Hematopoietic multipotent progenitor cell treated with erythropoietin and hydrocortisone succinate and interleukin-3 and kit ligand, for 15 days (in vitro differentiated cells): ENCODE results near the gene TAF11L6.
"Not testable (repeated sequence)": the region's sequence is repeated elsewhere in the genome, so short reads cannot be mapped to it uniquely, and the experiment has no call there.

Experiments
- DNase-seq: peaks from one replicate; pipeline ENCODE4 v3.0.0-alpha.2; 2015; ENCODE audit warnings: low spot score

The TAF11L6 gene

GRCh38 chr5:17528369-17528768, at the start of gene TAF11L6:
Gene TAF11L6, plus strand, starts transcription at chr5:17528669.
- DNase-seq: not testable (repeated sequence)

- no peak for DNase-seq
These were observed 47.1 kb upstream of the TAF11L6 start for GRCh38 chr5:17481378-17481777.

GRCh38 chr5:17482790-17483189, 45.7 kb upstream of the TAF11L6 start:
- DNase-seq: no peak

- DNase-seq: not testable (repeated sequence)
These were observed 41.9 kb upstream of the TAF11L6 start for GRCh38 chr5:17486464-17487173.

GRCh38 chr5:17487174-17487512, 41.3 kb upstream of the TAF11L6 start:
- DNase-seq: no peak

- not testable (repeated sequence) for DNase-seq
These were observed 37.2 kb upstream of the TAF11L6 start for GRCh38 chr5:17491257-17491656.

- DNase-seq: no peak
These were observed 35.7 kb upstream of the TAF11L6 start for GRCh38 chr5:17492770-17493169.

- no peak for DNase-seq
These were observed 31.0 kb upstream of the TAF11L6 start for GRCh38 chr5:17497446-17497845.

GRCh38 chr5:17497931-17498330, 30.5 kb upstream of the TAF11L6 start, which contains the start of gene TAF11L2:
Gene TAF11L2, plus strand, starts transcription at chr5:17498231.
- not testable (repeated sequence) for DNase-seq

- DNase-seq: no peak
These were observed 16.6 kb upstream of the TAF11L6 start for GRCh38 chr5:17511775-17512325.

GRCh38 chr5:17517526-17517925, 10.9 kb upstream of the TAF11L6 start:
- DNase-seq: not testable (repeated sequence)

GRCh38 chr5:17518067-17518466, 10.4 kb upstream of the TAF11L6 start, which contains the start of gene TAF11L3:
Gene TAF11L3, plus strand, starts transcription at chr5:17518367.
- not testable (repeated sequence) for DNase-seq

- not testable (repeated sequence) for DNase-seq
These were observed 9.0 kb upstream of the TAF11L6 start for GRCh38 chr5:17519508-17519907.

GRCh38 chr5:17521501-17521900, 7.0 kb upstream of the TAF11L6 start, which contains the start of gene TAF11L4:
Gene TAF11L4, plus strand, starts transcription at chr5:17521801.
- DNase-seq: not testable (repeated sequence)

GRCh38 chr5:17524935-17525334, 3.5 kb upstream of the TAF11L6 start, which contains the start of gene TAF11L5:
Gene TAF11L5, plus strand, starts transcription at chr5:17525235.
- not testable (repeated sequence) for DNase-seq

GRCh38 chr5:17526504-17526903, 2.0 kb upstream of the TAF11L6 start:
- not testable (repeated sequence) for DNase-seq
